GM18498 (cell line): ENCODE results near the gene ST3GAL5.
"Not testable (repeated sequence)": the region's sequence is repeated elsewhere in the genome, so short reads cannot be mapped to it uniquely, and the experiment has no call there.

ENCODE experiments used
- ATAC-seq: cut with Tn5 transposase; IDR thresholded peaks from one replicate; pipeline ENCODE4 v1.9.1; 2021; ENCODE audit warnings: mild to moderate bottlenecking, moderate library complexity; ENCODE audit not compliant: unreplicated experiment

ST3GAL5 gene

GRCh38 chr2:85894554-85895278, 5.9 kb upstream of the ST3GAL5 start:
- not testable (repeated sequence) for ATAC-seq

- no peak for ATAC-seq
Measured at GRCh38 chr2:85893428-85894258, 4.9 kb upstream of the ST3GAL5 start.

- no peak for ATAC-seq
Measured at GRCh38 chr2:85892216-85892944, 3.6 kb upstream of the ST3GAL5 start.

- no peak for ATAC-seq
Measured at GRCh38 chr2:85890522-85891176, 1.9 kb upstream of the ST3GAL5 start.

- ATAC-seq, result no peak
Measured at GRCh38 chr2:85889627-85890281, 964 bp upstream of the ST3GAL5 start.

GRCh38 chr2:85888020-85888683, 638 bp downstream of the ST3GAL5 start:
- no peak for ATAC-seq

- peak; percentile 27 for ATAC-seq
Measured at GRCh38 chr2:85887566-85888019, 1.2 kb downstream of the ST3GAL5 start.

GRCh38 chr2:85886590-85886989, 2.2 kb downstream of the ST3GAL5 start:
- no peak for ATAC-seq

- no peak for ATAC-seq
Measured at GRCh38 chr2:85886141-85886540, 2.6 kb downstream of the ST3GAL5 start.

- not testable (repeated sequence) for ATAC-seq
Measured at GRCh38 chr2:85881781-85882180, 7.0 kb downstream of the ST3GAL5 start.

- ATAC-seq, result not testable (repeated sequence)
Measured at GRCh38 chr2:85880716-85881328, 8.0 kb downstream of the ST3GAL5 start.

GRCh38 chr2:85878719-85879370, 9.9 kb downstream of the ST3GAL5 start:
- no peak for ATAC-seq

GRCh38 chr2:85875350-85876050, 13.3 kb downstream of the ST3GAL5 start:
- ATAC-seq, result no peak

- no peak for ATAC-seq
Measured at GRCh38 chr2:85873679-85874078, 15.1 kb downstream of the ST3GAL5 start.

GRCh38 chr2:85872536-85873161, 16.1 kb downstream of the ST3GAL5 start:
- no peak for ATAC-seq

- no peak for ATAC-seq
Measured at GRCh38 chr2:85871494-85872164, 17.2 kb downstream of the ST3GAL5 start.

GRCh38 chr2:85868822-85869221, 20.0 kb downstream of the ST3GAL5 start:
- ATAC-seq, result no peak
